HG03064 (cell line): ENCODE measurements around the gene RNU5B-1.

Experiments
- ATAC-seq: cut with Tn5 transposase; IDR thresholded peaks from one replicate; pipeline ENCODE4 v1.9.1; 2021; ENCODE audit warnings: low read depth; ENCODE audit not compliant: unreplicated experiment

RNU5B-1 gene

DNA sequence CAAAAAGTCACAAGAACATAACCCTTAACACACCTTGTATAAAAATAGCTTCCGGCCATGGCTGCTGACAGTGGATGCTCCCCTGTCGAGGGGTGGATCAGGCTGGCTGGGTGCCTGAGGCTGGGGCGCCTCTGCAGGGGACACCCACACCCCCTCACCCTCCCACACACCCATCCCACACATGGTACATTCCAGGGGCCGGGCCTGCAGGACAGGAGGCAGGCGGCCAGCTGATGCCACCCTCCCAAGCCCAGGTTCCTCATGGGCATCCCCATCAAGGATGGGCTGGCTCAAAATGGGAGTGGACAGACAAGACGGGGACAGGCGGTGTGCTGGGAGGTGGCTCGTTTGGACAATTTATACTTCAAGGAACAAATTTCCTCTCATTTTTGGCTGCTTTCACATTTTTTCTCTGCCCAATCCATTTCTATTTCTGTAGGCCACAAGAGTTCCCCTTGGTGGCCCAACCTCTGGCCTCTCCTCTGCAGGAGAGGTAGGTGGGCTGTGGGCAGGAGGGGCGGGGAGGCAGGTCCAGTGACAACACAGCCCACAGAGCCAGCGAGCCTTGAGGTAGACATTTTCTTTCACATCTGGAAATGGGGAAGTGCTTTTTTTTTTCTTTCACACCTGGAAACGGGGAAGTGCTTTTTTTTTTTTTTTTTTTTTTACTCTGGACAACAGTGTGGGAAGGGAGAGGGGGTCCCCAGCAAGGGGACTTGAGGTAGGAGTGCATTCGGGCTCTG lies 23.3 kb downstream of the RNU5B-1 start:
- ATAC-seq = no peak

DNA sequence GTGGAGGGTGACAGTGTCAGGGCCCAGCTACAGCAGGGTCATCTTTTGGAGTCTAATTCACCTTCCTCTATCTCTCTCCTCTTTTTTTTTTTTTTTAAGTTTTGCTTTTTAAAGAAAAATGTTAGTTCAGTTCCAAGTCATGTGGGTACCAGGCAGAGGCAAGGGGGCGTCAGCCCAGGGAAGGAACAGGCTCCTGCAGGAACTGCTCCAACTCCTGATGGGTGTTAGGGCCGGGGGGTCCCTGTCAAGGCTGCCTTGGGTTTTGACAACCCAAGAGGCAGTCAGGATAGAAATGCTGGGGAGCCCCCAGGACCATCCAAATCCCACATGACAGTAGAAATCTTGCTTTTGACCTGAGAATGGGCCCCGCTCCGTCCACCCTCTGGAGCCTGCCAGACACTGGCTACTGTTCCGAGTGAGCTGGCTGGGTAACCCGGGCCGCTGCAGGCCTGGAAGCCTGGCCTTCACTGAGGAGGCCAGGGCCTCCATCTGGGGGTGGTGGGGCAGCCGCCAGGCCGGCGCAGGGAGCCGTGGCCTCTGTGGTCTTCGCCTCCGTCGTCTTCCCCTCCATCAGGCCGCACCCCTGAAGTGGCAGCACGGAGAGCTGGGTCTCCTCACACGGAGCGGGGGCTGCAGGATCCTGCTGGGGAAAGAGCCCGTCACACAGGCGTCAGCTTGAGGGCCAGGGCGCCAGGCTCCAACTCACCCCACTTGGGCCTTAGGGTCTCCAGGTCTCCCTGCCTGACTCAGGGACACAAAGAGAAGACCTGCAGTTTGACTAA lies 24.2 kb downstream of the RNU5B-1 start:
- no peak for ATAC-seq

DNA sequence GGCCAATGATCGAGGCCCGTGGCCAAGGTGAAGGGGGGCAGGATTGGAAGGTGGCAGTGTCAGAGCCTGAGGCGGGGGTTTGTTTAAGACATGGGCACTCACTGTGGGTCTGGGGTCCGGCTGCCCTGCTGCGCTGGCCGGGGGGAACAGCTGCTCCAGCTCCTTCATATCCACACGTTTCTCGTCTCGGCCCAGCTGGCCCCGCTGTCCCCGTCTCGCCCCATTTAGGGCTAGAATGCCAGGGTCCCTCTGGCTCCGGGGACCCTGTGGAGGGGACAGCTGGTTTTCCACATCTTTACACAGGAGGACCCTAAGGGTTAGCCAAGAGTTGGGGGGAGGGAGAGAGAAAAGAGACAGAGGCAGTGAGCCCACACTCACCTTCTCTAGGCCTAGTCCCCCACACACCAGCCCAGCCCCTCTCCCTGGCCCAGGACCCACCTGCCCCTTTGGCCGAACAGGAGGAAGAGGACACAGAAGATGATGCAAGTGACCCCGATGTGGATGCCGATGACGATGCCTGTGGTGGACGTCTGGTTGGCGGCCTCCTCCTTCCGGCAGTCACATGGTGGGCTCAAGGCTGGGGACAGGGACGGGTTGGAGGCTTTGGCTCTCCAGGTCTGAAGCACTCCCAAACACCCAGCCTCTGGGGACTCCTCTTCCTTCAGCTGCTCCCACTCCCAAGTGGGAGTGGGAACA lies 25.0 kb downstream of the RNU5B-1 start:
- no peak for ATAC-seq

DNA sequence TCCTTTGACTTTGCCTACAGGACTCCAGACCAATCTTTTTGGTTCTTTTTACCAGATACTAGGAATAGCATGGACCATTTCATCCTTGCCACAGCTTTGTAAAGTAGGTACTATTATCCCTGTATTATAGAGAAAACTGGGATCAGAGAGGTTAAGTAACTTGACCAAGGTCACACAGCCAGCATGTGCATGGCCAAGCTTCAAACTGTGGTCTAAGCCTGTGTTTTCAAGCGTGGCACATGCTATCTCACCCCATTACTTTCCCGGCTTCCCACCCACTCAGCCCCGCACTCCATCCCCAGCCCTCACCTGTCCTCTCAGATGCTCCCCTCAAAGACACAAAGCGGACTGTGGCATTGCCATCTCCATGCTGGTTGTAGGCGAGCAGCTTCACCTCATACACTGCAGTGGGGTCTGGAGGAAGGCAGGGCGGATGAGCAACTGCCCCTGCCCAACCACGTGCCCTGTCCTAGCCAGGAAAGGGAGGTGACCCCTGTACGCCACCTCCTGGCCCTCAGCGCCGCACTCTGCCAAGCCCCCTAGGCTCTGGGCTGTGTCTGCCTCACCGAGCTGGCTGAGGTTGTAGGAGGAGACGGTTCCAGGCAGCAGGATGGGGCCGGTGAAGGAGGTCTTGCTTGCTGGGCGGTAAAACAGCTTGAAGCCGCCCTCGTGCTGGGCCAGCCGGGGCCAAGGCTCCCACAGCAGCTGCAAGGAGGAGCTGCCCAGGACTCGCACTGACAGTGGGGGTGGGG lies 25.7 kb downstream of the RNU5B-1 start:
- ATAC-seq = no peak

DNA sequence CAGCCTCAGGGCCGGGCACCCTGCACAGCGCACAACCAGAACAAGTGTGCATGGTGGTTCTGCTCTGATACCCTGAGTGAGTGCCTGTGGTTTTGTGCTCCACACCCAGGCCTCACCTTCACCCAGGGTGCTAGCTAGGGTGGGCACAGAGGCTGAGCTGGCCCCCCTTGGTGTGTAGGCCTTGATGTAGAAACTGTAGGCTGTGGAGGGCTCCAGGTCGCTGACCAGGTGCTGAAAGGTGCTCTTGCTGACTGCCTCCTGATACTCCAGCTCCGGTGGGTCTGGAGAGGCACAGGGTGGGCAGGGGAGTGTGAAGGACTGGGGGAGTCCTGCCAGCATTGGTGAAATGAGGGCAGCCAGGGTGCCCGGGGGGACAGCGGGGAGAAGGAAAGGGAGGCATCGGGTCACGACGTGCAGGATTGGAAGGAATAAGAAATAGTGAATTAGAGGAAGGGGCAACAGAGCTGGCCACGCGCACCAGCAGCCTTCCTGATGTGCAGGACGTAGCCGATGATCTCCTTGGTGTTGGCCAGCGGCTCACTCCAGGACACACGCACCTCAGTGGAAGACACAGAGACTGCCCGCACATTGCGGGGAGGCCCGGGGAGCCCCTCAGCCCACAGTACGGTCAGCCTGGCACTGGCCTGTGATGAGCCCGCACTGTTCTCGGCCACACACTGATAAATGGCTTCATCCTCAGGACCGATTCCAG lies 26.6 kb downstream of the RNU5B-1 start:
- ATAC-seq = no peak

DNA sequence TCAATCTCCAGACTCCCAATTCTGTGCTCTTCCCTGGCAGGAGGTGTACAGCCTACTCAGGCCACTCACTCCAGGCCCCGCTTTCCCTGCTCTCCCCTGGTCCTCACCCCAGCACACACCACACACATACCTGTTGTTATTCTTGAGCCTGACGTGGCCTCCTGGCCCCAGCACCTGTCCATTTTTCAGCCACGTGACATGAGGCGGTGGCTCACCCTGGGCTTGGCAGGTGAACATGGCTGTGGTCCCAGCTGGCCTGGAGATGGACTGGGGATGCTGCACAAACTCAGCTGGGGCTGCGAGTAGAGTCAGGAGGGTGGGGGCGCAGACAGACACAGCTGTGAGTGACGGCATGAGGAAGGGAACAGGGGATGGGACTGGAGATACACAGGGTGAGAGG lies 27.3 kb downstream of the RNU5B-1 start:
- no peak for ATAC-seq

DNA sequence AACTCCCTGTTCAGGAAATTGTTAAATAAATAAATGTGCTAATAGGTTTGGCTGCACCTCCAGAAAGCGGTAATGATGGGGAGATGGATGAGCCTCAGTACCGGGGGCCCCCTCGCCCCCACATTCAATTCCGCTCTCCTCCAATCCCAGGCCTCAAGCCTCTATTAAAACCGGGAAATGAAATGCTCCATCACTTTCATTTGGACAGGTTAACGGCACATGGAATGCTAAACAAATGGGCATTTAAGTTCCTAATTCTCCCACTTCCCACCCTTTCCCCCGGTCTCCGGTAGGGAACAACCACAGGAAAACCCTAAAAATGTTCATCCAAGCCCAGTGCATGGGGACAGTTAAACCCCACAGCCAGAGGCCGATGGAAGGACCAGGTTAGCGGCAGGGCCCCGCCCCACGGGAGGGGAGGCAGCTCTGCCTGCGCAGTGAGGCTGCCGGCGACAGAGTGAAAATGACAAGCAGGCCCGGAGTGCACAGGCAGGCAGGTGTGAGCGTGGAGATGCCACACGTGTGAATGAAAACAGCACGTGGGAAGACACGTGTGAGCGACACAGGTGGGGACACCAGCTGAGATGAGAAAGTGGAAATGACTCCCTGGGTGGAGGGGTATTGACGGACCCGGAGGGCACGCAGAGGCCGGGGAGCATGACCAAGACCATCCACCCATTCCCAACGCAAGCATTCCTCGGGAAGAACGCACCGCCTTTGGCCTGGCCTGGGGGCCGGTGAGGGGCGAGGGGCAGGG lies 28.1 kb downstream of the RNU5B-1 start:
- no peak for ATAC-seq

DNA sequence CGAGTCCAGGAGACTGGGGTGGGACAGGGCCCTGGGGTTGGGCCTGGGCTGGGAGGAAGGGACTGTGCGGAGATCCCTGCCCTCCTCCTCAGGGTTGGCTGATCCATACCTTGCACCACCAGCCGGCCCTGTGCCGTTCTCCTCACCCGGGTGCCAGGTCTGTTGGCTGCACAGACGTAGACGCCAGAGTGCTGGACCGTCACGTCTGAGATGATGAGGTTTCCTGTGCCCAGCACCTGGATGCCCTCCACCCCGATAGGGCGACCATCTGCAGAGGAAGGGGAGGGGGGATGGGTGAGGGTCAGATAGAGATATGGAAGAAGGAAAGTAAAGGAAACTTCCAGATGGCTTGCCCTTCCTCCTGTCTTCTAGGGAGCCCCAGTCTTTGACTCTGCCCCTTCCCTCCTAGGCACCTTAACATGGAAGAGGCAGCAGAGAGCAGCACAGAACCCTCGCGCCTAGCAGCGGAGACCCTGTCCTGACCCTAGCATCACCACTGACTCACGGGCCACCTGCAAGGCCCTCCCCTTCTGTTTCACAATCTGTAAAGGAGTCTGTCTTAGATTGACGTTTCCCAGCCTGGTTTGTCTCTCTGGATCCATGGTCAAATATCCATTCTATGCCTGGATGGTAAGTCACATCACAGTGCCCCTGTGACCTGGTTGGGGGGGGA lies 28.8 kb downstream of the RNU5B-1 start:
- ATAC-seq = no peak

DNA sequence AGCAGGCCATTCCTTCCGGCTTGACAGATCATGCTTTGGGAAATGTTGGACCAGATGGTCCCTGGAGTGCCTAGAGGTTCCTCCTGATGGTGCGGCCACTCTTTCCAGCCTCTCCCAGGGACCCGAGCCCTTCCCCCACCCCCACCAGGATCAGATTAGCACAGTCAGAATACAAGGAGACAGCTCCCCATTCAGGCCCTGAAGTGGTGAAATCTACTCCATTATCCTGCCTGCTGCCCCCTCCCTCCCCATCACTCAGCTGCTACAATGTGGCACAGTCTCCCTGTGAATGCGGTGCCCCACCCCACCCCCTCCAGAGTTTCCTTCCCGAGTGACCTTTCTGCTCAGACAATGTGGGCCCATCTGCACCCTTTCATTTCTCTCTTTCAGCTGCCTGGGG lies 29.4 kb downstream of the RNU5B-1 start:
- no peak for ATAC-seq

DNA sequence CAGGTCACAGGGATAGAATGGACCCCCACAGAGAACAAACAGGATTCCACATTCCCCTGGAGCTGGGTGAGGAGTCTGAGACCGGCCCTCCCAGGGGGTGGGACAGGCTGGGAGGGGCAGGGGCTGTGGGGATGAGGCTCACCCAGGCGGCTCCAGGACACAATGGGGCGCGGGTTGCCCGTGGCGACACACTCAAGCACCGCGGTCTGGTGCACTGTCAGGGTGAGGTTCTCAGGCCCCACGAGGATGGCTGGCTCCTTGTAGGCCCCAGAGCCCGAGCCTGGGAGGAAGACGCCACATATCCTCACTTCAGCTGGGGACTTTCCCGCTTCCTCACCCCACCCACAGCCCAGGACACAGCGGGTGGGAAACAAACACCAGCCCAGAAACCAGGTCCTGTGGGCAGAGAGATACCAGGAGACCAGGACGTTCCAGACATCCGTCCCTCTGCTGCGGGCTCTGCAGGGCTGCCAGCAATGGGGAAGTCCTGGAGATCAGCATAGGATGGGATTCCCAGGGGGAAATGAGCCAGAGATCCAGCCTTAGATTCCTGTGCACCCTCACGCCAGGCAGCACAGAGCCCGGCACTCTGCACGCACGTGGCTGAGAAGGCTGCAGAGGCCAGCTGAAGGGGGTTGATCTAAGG lies 30.2 kb downstream of the RNU5B-1 start:
- ATAC-seq = no peak

DNA sequence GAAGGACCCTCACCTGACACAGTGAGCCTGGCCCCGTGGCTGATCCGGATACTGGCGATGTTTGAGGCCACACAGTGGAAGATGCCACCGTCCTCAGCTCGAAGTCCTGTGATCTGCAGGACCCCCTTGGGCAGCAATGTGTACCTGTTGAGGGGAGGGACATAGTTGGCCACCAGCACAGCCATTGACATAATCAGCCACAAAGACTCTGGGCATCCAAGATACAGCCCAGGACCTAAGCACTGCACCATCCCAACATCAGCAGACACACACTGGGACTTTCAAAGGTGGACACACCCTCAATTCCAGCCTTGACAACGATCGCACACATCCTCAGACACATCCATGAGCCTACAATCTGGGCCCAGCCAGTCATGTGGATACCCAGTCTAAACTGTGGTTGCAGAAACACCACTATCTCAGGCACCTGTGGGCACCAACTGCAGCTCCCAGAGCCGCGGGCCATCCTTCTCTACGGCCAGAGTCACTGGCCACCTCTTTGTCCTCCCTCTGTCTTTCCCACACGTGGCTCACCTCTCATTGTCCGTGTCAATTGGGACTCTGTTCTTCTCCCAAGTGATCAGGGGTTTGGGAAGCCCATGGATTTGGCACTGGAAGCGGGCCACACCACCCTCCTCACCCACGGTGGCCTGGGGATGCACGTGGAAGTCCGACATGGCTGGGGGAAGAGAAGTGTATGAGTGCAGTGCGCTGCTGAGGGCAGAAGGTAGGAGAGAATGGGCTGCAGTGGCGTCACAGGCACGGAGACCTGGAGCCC lies 31.0 kb downstream of the RNU5B-1 start:
- no peak for ATAC-seq

DNA sequence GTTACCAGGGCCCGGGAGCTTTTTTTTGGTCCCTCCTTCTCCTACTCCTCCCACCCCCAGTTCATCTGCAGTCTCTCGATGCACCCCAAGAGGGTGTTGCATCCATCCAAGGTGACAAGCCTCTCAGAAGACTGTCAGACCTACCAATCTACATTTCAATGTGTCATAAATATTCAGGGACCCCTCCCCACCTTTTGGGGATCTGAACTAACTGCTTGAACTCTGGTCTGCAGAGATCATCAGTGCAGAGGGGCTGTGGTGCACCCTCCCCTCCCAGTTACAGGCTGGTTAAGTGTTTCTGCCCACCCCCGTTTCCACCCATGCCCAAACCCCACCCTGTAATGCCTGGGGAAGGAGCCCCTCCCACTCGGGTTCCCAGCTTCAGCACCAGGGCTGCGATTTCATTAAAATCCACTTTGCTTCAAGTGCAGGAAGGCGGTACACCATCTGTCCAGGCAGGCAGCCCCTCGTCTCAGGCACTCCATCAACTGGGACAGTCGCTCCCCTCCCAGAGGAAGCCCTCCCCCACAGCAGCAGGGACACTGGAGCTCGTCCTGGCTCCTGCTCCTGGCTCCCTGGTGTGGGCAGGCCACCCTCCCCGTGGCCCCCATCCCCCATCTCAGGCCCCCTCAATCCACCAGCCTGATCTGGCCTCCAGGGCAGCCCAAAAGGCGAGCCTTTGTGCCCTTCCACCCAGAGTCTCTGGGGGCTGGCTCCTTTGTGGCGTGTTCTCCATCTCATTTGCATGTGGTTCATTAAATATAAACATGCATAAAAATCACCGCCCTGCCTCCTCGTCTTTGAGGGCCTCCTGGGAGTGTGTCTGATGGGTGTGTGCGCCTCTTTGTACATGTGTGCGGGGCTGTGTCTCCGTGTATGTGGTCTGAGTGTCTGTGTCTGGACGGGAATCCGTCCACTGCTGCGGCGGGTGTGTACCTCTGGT lies 32.3 kb downstream of the RNU5B-1 start:
- ATAC-seq = no peak

DNA sequence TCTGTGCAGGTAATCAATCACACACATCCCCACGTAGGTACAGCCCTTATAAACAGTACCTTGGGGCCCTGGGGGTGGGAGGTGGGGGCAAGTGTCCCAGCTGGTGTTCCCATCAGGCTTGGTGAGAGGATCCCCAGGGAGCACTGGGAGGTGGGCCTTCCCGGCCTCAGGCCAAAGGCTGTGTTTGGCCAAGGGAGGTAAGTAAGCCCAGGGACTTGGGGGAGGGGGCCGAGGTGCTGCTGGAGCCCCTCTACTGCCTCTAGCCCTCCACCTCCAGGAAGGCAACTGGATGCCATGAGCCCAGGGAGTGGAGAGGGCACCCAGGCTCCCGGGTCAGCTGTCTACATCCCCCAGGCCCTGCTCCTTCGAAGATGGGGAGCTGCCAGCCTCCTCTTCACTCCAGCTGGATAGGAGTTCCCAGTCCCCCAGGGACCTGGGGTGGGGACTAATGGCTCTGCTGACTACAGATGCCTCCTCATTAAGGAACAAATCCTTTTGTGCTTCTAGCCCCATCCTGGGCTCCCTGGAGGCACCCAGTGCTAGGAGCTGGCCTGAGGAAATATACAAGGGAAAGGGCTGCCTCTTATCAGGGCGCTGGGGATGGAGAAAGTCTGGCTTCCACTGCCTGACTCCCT lies 33.1 kb downstream of the RNU5B-1 start:
- ATAC-seq = no peak

DNA sequence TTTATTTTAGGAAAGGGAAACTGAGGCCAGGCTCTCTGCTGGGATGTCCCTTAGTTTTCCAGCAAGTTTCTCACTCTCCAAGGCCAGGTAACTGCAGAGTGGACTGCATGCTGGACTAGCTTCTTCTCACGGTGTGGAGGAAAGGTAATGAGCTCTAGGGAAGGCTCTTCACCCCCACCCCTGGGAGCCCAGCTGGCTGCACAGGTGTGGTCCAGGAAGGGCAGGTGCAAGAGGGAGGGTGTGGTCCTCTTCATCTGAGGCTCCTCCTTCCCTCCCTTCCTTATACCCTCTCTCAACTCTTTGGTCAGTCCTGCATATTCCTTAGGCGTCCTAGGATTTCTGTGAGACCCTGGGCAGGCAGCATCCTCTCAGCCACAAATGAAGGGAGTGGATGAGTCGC lies 33.9 kb downstream of the RNU5B-1 start:
- no peak for ATAC-seq

DNA sequence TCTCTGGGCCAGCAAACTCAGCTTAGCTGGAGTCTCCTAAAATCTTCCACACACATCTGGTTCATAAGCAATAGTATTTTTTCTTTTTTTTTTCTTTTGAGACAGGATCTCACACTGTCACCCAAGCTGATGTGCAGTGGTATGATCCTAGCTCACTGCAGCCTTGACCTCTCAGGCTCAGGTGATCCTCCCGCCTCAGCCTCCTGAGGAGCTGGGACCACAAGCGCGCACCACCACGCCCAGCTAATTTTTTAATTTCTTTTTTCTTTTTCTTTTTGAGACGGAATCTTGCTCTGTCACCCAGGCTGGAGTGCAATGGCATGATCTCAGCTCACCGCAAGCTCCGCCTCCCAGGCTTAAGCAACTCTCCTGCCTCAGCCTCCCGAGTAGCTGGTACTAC lies 34.3 kb downstream of the RNU5B-1 start:
- ATAC-seq = no peak

DNA sequence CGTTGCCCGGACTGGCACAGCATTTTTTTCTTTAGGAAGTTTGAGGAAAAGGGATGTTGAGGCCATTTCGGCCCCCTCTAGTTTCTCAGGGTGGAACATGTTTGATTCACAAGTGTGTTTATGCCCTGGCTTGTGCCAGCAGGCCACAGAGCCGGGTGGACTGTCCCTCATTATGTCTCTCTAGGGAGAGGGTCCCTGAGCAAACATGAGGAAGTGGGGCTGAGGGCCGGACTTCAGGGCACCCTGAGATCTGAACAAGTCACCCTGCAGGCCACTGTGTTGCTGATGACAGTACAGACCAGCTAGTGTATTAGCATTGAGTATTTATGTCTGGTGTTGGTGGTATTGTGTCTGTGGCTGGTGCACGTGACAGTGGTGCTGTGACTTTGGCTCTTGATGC lies 34.9 kb downstream of the RNU5B-1 start:
- ATAC-seq = no peak
